Measurements from ENCODE around the gene PEAK1. TPM values are rescaled to one million over a fixed set of nuclear protein-coding genes. Genes with fewer than 3 reads are reported as not detected.

Gene PEAK1
- polyA plus RNA-seq, 1 experiment = 52.1 TPM

DNA sequence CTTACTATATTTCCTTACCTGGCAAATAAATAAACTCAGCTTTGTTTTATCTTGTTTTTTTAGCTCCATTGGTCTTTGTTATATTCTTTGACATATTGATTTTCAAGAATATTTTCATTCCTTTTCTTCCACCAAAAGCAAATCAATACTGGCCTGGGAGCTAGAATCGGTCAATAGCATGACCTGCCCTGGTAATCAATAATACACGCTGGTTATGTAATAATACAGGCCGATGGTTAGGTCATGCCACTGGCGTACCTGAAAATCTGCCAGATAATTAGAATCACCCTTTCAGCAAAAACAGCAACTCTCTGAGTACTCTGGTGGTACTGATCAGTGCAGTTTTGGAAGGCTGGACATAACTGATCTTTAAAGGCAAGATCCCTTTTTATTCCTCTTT lies 39.9 kb downstream of the PEAK1 start:
- POLR2A ChIA-PET = no interaction called here
- CTCF ChIA-PET = interaction anchor here (1.0 kb wide), 1 partner anchor 163 kb away, joined by 3 read pairs; no protein-coding TSS in a partner anchor

DNA sequence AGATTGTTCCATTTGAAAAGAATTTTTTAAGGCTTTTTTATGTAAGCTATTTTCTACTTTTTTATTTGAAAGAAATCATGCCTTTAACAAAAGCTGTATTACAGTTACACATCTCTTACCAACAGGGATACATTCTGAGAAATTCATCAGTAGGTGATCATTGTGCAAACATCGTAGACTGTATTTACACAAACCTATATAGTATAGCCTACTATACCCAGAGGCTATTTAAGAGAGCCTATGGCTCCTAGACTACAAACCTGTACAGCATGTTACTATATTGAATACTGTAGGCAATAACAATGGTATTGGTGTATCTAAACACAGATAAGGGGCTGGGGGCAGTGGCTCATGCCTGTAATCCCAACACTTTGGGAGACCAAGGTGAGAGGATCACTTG lies 43.1 kb downstream of the PEAK1 start:
- Histone ChIP-seq H3K4me3 (ENCODE audit: low read depth, low read length) (no peak overlapping the region), H3K27ac (ENCODE audit: low read depth, low read length) (no peak overlapping the region), H3K27me3 (ENCODE audit: control insufficient read depth, insufficient read depth, low read length) (no peaks in the 10 kb centered on the region), H3K9me3 (ENCODE audit: control insufficient read depth, insufficient read depth, low read length) (no peaks in the 10 kb centered on the region)
- no peak for DNase-seq (ENCODE audit: low read depth, low spot score)
- CTCF ChIA-PET = no interaction called here
- POLR2A ChIA-PET = no interaction called here
- TF ChIP-seq, protein P1, sequence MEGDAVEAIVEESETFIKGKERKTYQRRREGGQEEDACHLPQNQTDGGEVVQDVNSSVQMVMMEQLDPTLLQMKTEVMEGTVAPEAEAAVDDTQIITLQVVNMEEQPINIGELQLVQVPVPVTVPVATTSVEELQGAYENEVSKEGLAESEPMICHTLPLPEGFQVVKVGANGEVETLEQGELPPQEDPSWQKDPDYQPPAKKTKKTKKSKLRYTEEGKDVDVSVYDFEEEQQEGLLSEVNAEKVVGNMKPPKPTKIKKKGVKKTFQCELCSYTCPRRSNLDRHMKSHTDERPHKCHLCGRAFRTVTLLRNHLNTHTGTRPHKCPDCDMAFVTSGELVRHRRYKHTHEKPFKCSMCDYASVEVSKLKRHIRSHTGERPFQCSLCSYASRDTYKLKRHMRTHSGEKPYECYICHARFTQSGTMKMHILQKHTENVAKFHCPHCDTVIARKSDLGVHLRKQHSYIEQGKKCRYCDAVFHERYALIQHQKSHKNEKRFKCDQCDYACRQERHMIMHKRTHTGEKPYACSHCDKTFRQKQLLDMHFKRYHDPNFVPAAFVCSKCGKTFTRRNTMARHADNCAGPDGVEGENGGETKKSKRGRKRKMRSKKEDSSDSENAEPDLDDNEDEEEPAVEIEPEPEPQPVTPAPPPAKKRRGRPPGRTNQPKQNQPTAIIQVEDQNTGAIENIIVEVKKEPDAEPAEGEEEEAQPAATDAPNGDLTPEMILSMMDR (IDR thresholded peaks at IDR 0.05; ENCODE audit: low read depth, low read length) = no peak

More for the DNA sequence above, 39.9 kb downstream of the PEAK1 start:
- TF ChIP-seq, protein P1 (IDR thresholded peaks at IDR 0.05; ENCODE audit: low read depth, low read length) = no peak
- Histone ChIP-seq H3K9me3 (ENCODE audit: control insufficient read depth, insufficient read depth, low read length) (no peaks in the 10 kb centered on the region), H3K4me3 (ENCODE audit: low read depth, low read length) (no peak overlapping the region), H3K27me3 (ENCODE audit: control insufficient read depth, insufficient read depth, low read length) (no peaks in the 10 kb centered on the region), H3K27ac (ENCODE audit: low read depth, low read length) (no peak overlapping the region)
- DNase-seq (ENCODE audit: low read depth, low spot score) = no peak

DNA sequence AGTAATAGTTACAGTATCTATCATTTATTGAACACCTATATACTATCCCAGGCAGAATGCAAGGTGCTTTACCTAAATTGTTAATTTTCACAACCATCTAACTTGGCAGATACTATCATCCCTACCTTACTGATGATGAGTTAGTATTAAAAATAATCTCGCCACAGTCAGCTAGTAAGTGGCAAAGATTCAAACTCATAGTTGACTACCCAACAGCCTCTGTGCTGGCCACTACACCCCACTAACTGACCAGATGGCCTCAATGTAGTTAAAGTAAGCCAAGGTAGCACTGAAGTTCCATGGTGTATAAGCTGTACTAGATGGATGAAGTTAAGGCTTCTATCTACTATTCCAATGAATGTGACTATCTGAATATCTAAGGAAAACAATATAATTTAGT lies 44.8 kb downstream of the PEAK1 start:
- Histone ChIP-seq H3K27ac (ENCODE audit: low read depth, low read length) (no peak overlapping the region), H3K4me3 (ENCODE audit: low read depth, low read length) (no peak overlapping the region), H3K27me3 (ENCODE audit: control insufficient read depth, insufficient read depth, low read length) (no peaks in the 10 kb centered on the region), H3K9me3 (ENCODE audit: control insufficient read depth, insufficient read depth, low read length) (no peaks in the 10 kb centered on the region)
- DNase-seq (ENCODE audit: low read depth, low spot score) = no peak
- TF ChIP-seq, protein P1 (IDR thresholded peaks at IDR 0.05; ENCODE audit: low read depth, low read length) = no peak
- ChIA-PET CTCF (no interaction called here), POLR2A (no interaction called here)

DNA sequence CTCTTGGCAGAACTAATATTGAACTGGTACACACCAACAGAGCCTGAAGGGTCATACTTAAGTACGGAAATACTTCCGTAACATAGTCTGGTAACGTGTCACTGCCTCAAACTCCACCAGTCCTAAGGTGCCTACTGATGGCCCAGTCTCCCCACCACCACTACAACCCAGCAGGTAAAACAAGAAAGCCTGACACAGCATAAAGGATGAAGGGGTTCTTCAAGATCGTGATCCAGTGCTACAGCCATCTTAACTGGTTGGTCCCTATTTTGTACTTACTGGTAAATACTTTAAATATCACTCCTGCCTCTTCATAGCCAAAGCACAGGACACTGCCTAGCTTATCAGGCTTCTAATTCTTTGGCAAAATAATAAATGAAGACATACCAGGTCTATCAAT lies 46.5 kb downstream of the PEAK1 start:
- CTCF ChIA-PET = no interaction called here
- no peak overlapping the region for H3K4me3 ChIP-seq (ENCODE audit: low read depth, low read length)
- no peak for DNase-seq (ENCODE audit: low read depth, low spot score)
- TF ChIP-seq, protein P1 (IDR thresholded peaks at IDR 0.05; ENCODE audit: low read depth, low read length) = no peak
- H3K27ac ChIP-seq (ENCODE audit: low read depth, low read length) = no peak overlapping the region
- no peaks in the 10 kb centered on the region for H3K27me3 ChIP-seq (ENCODE audit: control insufficient read depth, insufficient read depth, low read length)
- POLR2A ChIA-PET = no interaction called here
- no peaks in the 10 kb centered on the region for H3K9me3 ChIP-seq (ENCODE audit: control insufficient read depth, insufficient read depth, low read length)

DNA sequence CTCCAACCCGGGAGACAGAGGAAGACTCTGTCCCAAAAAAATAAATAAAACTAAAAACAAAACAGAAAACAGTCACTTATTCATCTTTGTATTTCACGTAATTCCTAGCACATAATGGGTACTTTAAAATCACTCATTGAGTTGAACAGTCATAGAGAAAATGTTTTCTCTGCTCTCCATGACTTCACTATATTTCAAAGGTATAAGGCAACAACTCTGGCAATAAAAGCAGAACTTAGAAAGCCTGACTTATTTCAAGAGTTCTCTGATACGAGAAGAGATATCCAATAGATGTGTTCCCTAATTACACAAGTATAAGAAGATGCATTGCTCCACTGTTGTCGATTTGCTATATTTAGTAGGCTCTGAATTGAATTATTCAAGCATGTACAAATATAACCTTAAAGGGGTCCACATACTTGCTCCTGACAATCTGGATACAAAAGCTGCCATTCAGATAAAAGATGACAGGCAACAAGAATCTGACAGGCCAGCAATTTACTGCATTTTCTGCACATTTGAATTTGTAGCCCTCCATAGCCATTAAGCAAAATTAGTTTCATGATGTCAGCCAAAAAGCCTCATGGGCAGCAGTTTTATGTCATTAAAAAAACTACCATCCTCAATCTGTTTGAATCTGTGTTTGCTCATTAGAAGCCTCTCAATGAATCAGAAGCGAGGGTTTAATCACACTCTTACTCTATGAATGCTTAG lies 47.9 kb downstream of the PEAK1 start:
- DNase-seq (ENCODE audit: low read depth, low spot score) = no peak
- Histone ChIP-seq H3K27me3 (ENCODE audit: control insufficient read depth, insufficient read depth, low read length) (no peaks in the 10 kb centered on the region), H3K9me3 (ENCODE audit: control insufficient read depth, insufficient read depth, low read length) (no peaks in the 10 kb centered on the region), H3K27ac (ENCODE audit: low read depth, low read length) (no peak overlapping the region), H3K4me3 (ENCODE audit: low read depth, low read length) (no peak overlapping the region)
- CTCF ChIA-PET = interaction anchor here (0.6 kb wide), 1 partner anchor 910 kb away, joined by 3 read pairs; no protein-coding TSS in a partner anchor
- TF ChIP-seq, protein P1 (IDR thresholded peaks at IDR 0.05; ENCODE audit: low read depth, low read length) = no peak
- POLR2A ChIA-PET = no interaction called here

All from AG04450 (cell line).